ENCODE measurements around the gene ERBB2. TPM values are rescaled to one million over a fixed set of nuclear protein-coding genes. Genes with fewer than 3 reads are reported as not detected.
A peak's percentile ranks its signal among the peaks of the same experiment; 100 is the strongest.

ERBB2 gene
- total and polyA plus RNA-seq, 2 of the 13 experiments (the other 11 are each of a cell fraction or from before 2014, with no cell fraction given), result 57.7 to 64.1 TPM

DNA sequence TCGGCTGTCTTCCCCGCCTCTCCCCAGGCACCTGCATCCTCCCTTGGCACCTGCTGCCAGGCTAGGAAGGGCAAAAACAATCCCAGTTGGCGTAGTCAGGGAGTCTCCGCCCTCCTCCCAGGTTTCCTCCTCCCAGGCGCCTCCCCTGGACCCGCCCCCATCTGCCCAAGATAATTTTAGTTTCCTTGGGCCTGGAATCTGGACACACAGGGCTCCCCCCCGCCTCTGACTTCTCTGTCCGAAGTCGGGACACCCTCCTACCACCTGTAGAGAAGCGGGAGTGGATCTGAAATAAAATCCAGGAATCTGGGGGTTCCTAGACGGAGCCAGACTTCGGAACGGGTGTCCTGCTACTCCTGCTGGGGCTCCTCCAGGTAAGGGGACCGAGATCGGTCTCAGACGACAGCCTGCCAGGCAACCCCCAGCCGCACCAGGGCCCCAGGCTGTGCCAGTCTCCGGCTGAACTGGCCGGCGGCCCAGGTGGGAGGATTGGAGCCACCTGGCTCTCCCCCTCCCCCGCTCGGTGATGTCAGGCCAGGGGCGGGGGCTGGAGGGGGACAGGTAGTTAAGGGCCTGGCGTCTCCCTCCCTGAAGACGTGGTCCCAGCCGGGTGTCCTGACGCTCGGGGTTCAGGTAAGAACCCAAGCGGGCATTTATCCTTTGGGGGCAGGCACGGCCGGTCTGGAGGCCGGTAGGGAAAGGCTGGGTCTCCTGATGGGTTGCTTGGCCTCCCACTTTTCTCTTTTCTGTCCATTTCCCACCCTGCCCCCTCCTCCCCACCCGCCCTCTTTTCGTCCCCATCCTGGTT, 38.1 kb downstream of the ERBB2 start, which contains the start of gene GRB7 (continued):
- TF ChIP-seq CENPBD1 (CRISPR knock-in tag; IDR thresholded peaks at IDR 0.05; ENCODE audit: borderline replicate concordance, low read depth) (no peak), CEBPZ (IDR thresholded peaks at IDR 0.05; ENCODE audit: low read length) (no peak), ZNF629 (CRISPR knock-in tag; conservative IDR thresholded peaks at IDR 0.05) (0 out of 2 replicates have a peak, but pooled peaks have one; percentile 15), SMYD3 (CRISPR knock-in tag; IDR thresholded peaks at IDR 0.05) (peak; percentile 90), GABPB1 (CRISPR knock-in tag; IDR thresholded peaks at IDR 0.05) (peak; percentile 60; the same call in 1 of the 2 replicates), REPIN1 (CRISPR knock-in tag; IDR thresholded peaks at IDR 0.05; ENCODE audit: borderline replicate concordance, low read depth) (no peak), FOSL2 (CRISPR knock-in tag; IDR thresholded peaks at IDR 0.05) (peak; percentile 8; the same call in 1 of the 2 replicates), ZNF296 (CRISPR knock-in tag; conservative IDR thresholded peaks at IDR 0.05) (no peak), THAP9 (CRISPR knock-in tag; IDR thresholded peaks at IDR 0.05; ENCODE audit: borderline replicate concordance) (peak; percentile 60)
- TF ChIP-seq, protein P1, sequence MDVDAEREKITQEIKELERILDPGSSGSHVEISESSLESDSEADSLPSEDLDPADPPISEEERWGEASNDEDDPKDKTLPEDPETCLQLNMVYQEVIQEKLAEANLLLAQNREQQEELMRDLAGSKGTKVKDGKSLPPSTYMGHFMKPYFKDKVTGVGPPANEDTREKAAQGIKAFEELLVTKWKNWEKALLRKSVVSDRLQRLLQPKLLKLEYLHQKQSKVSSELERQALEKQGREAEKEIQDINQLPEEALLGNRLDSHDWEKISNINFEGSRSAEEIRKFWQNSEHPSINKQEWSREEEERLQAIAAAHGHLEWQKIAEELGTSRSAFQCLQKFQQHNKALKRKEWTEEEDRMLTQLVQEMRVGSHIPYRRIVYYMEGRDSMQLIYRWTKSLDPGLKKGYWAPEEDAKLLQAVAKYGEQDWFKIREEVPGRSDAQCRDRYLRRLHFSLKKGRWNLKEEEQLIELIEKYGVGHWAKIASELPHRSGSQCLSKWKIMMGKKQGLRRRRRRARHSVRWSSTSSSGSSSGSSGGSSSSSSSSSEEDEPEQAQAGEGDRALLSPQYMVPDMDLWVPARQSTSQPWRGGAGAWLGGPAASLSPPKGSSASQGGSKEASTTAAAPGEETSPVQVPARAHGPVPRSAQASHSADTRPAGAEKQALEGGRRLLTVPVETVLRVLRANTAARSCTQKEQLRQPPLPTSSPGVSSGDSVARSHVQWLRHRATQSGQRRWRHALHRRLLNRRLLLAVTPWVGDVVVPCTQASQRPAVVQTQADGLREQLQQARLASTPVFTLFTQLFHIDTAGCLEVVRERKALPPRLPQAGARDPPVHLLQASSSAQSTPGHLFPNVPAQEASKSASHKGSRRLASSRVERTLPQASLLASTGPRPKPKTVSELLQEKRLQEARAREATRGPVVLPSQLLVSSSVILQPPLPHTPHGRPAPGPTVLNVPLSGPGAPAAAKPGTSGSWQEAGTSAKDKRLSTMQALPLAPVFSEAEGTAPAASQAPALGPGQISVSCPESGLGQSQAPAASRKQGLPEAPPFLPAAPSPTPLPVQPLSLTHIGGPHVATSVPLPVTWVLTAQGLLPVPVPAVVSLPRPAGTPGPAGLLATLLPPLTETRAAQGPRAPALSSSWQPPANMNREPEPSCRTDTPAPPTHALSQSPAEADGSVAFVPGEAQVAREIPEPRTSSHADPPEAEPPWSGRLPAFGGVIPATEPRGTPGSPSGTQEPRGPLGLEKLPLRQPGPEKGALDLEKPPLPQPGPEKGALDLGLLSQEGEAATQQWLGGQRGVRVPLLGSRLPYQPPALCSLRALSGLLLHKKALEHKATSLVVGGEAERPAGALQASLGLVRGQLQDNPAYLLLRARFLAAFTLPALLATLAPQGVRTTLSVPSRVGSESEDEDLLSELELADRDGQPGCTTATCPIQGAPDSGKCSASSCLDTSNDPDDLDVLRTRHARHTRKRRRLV (CRISPR knock-in tag; IDR thresholded peaks at IDR 0.05), result peak; percentile 83; the same call in 1 of the 2 replicates
- TF ChIP-seq, protein P2, sequence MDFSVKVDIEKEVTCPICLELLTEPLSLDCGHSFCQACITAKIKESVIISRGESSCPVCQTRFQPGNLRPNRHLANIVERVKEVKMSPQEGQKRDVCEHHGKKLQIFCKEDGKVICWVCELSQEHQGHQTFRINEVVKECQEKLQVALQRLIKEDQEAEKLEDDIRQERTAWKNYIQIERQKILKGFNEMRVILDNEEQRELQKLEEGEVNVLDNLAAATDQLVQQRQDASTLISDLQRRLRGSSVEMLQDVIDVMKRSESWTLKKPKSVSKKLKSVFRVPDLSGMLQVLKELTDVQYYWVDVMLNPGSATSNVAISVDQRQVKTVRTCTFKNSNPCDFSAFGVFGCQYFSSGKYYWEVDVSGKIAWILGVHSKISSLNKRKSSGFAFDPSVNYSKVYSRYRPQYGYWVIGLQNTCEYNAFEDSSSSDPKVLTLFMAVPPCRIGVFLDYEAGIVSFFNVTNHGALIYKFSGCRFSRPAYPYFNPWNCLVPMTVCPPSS (IDR thresholded peaks at IDR 0.05), result no peak
- TF ChIP-seq, protein P3, sequence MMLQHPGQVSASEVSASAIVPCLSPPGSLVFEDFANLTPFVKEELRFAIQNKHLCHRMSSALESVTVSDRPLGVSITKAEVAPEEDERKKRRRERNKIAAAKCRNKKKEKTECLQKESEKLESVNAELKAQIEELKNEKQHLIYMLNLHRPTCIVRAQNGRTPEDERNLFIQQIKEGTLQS (CRISPR knock-in tag; IDR thresholded peaks at IDR 0.05), result peak; percentile 55
